ENCODE results near the gene PGAM1.
"Not testable (repeated sequence)": the region's sequence is repeated elsewhere in the genome, so short reads cannot be mapped to it uniquely, and the experiment has no call there.

Gene PGAM1

GRCh38 chr10:97407952-97408248 lies 18.1 kb upstream of the PGAM1 start:
- no peak for DNase-seq (ENCODE audit: low read depth)

DNA sequence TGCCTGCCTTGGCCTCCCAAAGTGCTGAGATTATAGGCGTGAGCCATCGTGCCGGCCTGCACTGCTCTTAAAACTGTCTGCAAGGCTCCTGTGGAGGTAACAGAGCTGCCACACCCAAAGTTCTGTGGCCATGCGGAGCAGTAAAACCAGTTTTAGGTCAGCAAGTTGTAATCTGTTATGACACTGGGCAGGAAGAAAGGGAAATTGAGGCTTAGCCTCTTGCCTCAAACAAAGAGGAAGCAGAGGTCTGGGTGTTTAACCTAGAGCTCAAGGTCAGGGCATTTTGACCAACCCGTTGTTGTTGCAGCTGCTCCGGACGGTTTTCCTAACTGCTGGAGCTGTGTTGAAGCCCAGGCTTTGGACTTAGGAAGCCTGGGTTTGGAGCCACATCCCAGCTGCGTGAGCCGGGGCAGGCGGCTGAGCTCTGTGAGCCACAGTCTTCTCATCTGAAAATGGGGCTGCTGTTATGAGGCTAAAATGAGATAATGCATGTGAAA lies 17.4 kb upstream of the PGAM1 start:
- no peak for DNase-seq (ENCODE audit: low read depth)

DNA sequence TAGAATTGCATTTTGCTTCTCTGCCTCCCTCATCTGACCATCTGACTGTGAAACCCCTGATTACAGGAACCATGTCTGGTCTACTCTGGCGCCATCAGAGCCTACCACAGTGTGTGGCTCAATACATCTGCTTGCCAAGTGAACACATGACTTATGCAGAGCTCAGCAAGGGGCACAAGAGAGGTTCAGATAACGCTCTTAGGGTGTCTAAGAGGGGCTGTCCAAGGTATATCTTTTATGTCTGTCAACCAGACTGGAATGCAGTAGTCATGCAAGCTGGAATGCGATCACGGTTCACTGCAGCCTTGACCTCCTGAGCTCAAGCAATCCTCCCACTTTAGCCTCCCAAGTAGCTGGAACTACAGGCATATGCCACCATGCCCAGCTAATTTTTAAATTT lies 14.6 kb upstream of the PGAM1 start:
- no peak for DNase-seq (ENCODE audit: low read depth)

- DNase-seq (ENCODE audit: low read depth): no peak
Observed at GRCh38 chr10:97412891-97413304, 13.1 kb upstream of the PGAM1 start.

DNA sequence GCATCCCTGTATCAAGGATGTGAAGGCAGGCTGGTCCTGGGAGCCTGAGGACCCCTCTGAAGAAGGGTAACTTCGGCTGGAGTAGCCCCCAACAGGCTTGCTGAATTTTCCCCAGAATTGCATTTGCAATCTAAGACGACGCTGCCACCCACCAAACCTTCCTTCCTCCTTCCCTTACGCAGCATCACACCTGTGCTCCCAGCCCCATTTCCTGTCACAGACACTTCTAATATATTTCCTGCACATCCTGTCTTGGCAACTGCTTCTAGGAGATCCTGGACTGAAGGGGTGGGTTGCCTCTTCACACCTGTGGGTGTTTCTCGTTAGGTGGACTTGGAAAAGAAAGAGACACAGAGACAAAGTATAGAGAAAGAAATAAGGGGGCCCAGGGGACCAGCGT lies 9.4 kb upstream of the PGAM1 start:
- DNase-seq (ENCODE audit: low read depth): no peak

GRCh38 chr10:97423757-97424098 lies 2.3 kb upstream of the PGAM1 start:
- not testable (repeated sequence) for DNase-seq (ENCODE audit: low read depth)

- DNase-seq (ENCODE audit: low read depth): no peak
Observed at GRCh38 chr10:97426776-97427570, 982 bp downstream of the PGAM1 start.

- no peak for DNase-seq (ENCODE audit: low read depth)
Observed at GRCh38 chr10:97427571-97428179, 1.7 kb downstream of the PGAM1 start.

GRCh38 chr10:97428572-97428981 lies 2.6 kb downstream of the PGAM1 start:
- DNase-seq (ENCODE audit: low read depth): no peak

DNA sequence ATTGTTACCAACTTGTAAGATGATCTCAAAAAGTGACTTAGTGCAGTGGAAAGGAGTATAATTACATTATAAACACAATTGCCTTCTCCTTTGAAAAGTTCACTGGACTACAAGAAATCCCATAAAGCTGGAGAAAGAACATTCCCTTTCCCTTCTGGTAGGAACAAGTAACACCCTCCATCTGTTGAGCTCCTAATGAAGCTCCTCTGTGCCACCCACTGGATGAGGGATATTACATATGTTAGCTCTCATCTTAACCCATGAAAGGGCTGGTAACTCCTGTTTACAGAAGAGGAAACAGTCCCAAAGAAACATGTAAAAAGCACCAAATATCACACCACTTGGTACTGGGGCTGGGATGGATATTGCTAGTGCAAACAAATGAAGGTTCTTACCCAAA lies 8.1 kb downstream of the PGAM1 start:
- no peak for DNase-seq (ENCODE audit: low read depth)

GRCh38 chr10:97434557-97434956 lies 8.6 kb downstream of the PGAM1 start:
- no peak for DNase-seq (ENCODE audit: low read depth)

DNA sequence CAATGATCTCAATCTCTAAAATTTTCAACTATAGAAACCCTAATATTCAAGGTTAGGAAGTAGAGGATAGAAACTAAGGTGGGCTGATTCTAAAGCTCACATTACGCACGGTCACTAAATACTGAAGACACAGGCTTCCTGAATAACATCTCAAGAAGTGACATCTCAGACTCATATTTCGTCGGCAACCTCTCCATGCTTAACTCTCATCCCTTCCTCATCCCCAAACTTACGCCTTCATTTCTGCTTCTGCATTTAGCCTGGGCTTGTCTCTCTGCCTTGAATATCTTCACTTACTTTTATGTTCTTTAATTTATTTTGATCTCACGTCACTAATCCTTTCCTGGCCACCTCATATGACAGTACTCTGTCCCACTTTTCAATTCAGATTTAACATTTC lies 9.2 kb downstream of the PGAM1 start:
- DNase-seq (ENCODE audit: low read depth): no peak

DNA sequence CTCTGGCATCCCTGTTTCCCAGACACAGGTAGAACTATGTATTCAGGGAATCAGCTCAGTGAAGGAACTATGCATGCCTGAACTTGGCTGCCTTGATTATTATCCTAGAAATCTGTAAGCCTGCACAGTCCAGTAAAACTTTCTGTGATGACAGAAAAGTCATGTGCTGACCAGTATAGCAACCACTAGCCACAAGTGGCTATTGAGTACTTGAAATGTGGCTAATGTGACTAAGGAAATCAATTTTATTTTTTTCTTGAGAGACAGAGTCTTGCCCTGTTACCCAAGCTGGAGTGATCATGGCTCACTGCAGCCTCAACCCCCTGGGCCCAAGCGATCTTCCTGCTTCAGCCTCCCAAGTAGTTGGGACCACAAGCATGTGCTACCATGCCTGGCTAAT lies 16.3 kb downstream of the PGAM1 start:
- no peak for DNase-seq (ENCODE audit: low read depth)

- DNase-seq (ENCODE audit: low read depth): no peak
Observed at GRCh38 chr10:97444212-97444611, 18.2 kb downstream of the PGAM1 start.

- no peak for DNase-seq (ENCODE audit: low read depth)
Observed at GRCh38 chr10:97445357-97445721, 19.3 kb downstream of the PGAM1 start.

DNA sequence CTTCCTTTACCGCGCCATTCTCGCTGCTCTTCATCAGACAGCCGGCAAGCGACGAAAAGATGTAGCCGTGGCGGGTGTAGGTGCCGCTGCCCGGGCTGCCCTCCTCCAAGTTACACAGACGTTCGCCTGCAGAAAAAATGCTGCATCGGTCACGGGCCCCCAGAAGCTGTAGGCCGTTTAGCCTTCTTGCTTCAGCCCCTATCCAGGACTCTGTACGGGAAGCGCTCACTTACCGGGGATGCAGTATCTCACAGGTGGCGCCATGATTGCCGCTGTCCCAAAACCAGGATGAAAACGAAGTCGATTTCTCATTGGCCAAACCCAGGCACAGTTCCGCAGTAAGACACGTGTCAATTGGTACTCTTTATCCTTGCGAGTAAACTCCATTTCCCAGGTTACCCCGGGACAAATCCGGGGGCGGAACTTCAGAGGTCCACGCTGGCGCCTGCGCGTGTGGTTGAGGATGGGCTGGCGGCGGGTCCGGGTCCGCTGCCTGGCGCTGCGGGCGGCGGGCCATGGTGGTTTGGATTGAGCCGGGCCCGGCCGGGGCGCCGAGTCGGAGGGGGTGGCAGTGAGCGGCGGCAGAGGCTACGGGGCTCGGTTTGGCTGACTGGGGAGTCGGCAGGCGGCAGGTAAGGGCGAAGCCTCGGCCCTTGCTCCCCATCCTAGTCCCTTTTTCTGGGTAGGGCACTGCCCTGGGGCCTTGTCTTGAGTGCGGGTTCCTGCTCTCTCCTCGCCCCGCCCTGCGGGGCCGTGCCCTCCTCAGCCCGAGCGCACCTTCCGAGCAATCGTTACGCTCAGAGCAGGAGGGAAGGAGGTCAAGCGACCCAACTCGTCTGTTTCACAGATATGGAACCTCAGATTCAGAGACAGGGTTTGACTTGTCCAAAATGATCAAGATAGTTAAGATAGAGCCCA lies 20.0 kb downstream of the PGAM1 start, which contains the start of the genes EXOSC1 and ZDHHC16:
TSS of gene EXOSC1 (minus strand) at position 285 of the 918 bp plus-strand sequence. CDS start at position 264, 21 bp downstream.
TSS of gene ZDHHC16 (plus strand) at position 454 of the 918 bp plus-strand sequence. CDS start 5,501 bp downstream, outside the sequence.
- peak; percentile 87 for DNase-seq (ENCODE audit: low read depth)

DNA sequence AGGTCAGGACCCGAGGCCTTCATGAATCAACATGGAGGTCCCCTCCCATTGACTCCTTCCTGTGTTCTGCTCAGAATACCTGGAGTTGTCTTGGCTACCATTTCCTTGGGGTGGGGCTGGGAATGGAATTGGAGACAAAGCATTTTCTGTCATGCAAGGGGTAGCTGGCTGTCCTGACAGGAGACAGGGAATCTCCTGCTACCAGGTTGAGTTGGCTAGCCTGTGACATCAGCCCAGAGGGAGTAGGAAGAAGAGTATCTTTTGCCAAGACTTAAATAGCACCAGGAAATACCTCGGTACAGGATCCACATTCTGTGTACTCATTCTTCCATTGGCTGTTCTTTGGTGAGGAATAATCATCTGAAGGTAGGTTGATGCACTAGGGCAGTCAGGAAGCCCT lies 24.8 kb downstream of the PGAM1 start:
- DNase-seq (ENCODE audit: low read depth): no peak

DNA sequence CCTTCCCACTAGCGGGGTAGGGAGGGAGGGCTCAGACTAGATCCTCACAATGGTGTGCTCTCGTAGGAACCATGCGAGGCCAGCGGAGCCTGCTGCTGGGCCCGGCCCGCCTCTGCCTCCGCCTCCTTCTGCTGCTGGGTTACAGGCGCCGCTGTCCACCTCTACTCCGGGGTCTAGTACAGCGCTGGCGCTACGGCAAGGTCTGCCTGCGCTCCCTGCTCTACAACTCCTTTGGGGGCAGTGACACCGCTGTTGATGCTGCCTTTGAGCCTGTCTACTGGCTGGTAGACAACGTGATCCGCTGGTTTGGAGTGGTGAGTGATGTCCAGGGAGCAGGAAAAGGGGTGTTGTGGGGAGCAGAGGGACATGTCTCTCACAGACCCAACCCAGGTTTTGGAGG lies 25.6 kb downstream of the PGAM1 start:
- DNase-seq (ENCODE audit: low read depth): no peak

DNA sequence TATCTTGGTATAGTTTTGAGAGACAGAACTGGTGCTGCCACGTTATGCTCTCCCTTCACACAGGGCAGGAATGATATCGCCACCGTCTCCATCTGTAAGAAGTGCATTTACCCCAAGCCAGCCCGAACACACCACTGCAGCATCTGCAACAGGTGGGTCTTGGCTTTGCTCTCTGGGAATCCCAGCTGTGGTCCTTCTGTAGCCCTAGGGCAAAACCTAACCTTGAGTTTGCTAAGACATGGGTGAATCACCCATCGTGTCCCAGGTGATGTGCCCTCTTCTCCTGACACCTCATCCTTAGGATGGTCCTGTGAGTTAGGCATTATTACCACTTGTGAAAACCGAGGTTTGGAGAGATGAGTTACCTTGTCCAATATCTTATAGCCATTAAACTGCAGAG lies 26.4 kb downstream of the PGAM1 start:
- DNase-seq (ENCODE audit: low read depth): no peak

DNA sequence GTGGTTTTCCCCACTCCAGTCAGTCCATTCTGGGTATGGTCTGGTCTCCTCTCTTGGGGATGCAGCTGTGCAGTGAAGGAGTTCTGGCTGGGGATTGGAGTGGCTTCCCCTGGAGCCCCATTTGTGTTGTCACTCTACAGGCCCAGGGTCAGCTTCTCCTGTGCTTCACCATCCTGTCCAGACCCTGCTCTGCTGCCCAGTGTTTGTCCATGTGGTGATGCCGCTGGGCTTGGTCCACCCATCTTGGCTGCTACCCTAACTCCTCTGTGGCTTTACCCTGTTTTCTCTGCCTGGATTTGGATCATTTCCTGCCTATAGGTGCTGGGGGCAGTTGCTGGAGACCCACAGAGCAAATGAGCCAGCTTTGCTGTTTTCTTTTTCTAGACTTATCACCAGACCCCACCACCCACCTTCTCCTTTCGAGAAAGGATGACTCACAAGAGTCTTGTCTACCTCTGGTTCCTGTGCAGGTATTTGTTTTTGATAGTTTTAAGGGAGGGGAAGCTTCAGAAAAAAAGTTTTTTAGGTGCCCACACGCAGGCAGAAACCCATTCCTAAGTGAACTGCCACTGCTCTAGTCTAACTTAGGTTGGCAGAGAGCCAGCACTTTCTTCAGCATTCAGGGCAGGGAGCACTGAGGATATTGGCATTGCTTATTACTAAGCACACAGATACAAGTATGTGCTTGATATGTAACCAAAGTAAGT lies 28.5 kb downstream of the PGAM1 start:
- no peak for DNase-seq (ENCODE audit: low read depth)

- no peak for DNase-seq (ENCODE audit: low read depth)
Observed at GRCh38 chr10:97456034-97456685, 30.2 kb downstream of the PGAM1 start.

DNA sequence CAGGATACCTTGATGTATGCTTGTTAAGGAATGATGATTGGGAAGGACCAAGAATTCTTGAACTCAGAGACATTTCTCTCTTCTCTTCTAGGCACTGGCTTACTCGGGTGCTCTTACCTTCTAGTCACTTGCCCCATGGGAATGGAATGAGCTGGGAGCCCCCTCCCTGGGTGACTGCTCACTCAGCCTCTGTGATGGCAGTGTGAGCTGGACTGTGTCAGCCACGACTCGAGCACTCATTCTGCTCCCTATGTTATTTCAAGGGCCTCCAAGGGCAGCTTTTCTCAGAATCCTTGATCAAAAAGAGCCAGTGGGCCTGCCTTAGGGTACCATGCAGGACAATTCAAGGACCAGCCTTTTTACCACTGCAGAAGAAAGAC lies 30.7 kb downstream of the PGAM1 start:
- DNase-seq (ENCODE audit: low read depth): no peak

Measured in activated gamma-delta T cell treated with anti-CD3 and anti-CD28 coated beads, Interleukin-2, amount 50 U/mL, for 16 hours (primary cell).